Ovary (tissue), 3 donors: ENCODE results near the gene RAB31.

Experiments used
- CTCF ChIP-seq, 3 donors: fragments of 450-650 bp in 2 of 3; fragments of 200-600 bp in 1 of 3; IDR thresholded peaks; one replicate each; pipeline versions ENCODE4 v1.5.1 to v1.8.0; 2016 to 2022; ENCODE audit warnings: antibody characterized with exemption in 3 of 3, mild to moderate bottlenecking in 1 of 3
- EP300 ChIP-seq: sonication (generic); formaldehyde crosslinking; IDR thresholded peaks from one replicate; pipeline ENCODE4 v1.6.1; 2017; ENCODE audit warnings: antibody characterized with exemption
- POLR2A ChIP-seq: fragments of 450-650 bp; IDR thresholded peaks from one replicate; pipeline ENCODE4 v1.6.1; 2017; ENCODE audit warnings: antibody characterized with exemption, mild to moderate bottlenecking, moderate library complexity
- donor health status: DM: no; HTN: no; CAD: no.

- no peak for TF ChIP-seq CTCF (IDR thresholded peaks at IDR 0.05)
- TF ChIP-seq POLR2A, result no peak
- no peak for TF ChIP-seq EP300
Measured at GRCh38 chr18:9694174-9694573, 13.9 kb upstream of the RAB31 start.
